HG02981 (cell line): ENCODE data around the gene TCN1.

Experiments
- ATAC-seq: cut with Tn5 transposase; IDR thresholded peaks from one replicate; pipeline ENCODE4 v1.9.1; 2021; ENCODE audit warnings: mild to moderate bottlenecking, moderate library complexity; ENCODE audit not compliant: unreplicated experiment

The TCN1 gene

DNA sequence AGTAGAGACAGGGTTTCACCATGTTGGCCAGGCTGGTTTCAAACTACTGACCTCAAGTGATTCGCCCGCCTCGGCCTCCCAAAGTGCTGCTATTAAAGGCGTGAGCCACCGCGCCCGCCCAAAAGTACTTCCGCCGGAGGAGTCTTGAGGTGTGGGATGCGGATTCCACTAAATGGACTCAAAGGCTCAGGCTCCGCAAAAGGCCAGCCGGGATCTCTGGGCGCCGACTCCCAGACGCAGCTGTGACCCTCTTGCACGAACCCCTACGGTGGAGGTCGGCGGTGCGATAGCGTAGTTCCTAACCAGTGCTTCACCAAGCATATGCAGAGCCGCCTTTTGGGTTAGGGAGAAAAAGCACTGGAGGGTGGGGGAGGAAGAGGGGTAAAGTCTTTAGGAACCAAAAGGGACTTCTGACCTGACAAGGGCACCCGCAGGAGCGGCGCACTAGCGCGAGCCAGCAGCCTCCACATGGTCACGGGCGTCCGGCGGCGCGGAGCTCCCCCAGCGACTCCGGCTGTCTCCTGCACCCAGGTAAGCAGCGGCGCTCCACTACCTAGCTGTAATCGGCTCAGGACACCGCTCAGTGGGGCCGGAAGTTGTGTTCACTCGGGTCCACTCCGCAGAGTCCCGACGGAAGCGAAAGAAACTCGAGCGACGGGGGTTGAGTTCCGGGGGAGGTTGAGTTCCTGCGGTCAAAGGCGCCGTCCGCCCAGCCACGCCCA lies 55.9 kb downstream of the TCN1 start, which contains the start of gene MRPL16:
MRPL16 (minus strand) TSS at position 590 of the 722 bp plus-strand sequence; CDS start at position 470, 120 bp downstream.
- ATAC-seq = peak; percentile 98

DNA sequence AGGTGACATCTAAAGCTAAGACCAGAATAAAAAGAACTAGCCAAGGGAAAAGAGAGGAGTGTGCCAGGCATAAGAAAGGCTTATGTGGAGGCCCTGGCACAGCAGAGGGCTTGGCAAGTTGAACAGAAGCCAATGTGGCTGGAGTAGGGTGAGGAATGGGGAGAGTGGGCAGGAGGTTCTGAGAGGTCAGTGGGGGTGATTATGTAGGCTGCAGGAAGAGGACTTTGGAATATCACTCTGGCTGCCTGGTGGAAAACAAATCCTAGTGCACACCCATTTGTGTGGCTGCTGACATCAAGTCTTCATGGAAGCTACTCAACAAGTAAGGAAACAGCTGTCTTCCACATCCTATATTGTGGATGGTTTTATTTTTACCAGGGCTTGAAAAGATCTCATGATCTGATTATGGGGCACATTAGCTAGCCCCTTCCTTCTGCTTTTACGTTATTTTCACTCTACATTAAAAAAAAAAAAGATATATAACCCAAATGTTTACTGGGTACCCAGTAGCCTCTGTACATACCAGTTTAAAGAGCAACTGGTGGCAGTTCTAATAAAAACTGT lies 59.2 kb downstream of the TCN1 start:
- ATAC-seq = no peak

DNA sequence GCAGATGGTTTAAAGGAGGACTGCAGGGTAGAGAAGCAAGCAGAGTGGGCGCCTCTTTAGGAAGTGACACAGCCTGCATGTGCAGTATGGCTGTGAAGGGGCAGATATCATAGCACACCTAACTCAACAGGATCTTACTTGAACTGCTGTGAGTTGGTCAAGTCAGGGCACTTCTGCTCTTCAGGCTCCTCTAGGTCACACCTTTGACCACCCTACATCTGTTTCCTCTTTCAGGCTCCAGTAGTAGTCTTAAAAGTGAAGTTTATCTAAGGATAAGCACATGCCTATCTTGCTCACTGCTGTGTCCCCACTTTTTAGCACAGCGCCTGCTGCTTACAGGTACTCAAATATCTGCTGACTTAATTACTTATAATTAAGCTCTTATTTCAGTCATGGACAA lies 62.2 kb downstream of the TCN1 start:
- no peak for ATAC-seq
